ENCODE results near the gene POR.

Gene POR

GRCh38 chr7:75916259-75916658 is 1.3 kb downstream of the POR start:
- DNase-seq (ENCODE audit: low read depth in 2 of 2), result no peak

- DNase-seq (ENCODE audit: low read depth in 2 of 2), result no peak
These were observed 2.0 kb downstream of the POR start for GRCh38 chr7:75916685-75917634.

- DNase-seq (ENCODE audit: low read depth in 2 of 2), result peak; percentile 10 to 26
These were observed 5.6 kb downstream of the POR start for GRCh38 chr7:75920431-75921161.

GRCh38 chr7:75921479-75921878 is 6.5 kb downstream of the POR start:
- no peak for DNase-seq (ENCODE audit: low read depth in 2 of 2)

GRCh38 chr7:75922966-75923603 is 8.1 kb downstream of the POR start:
- no peak for DNase-seq (ENCODE audit: low read depth in 2 of 2)

- no peak for DNase-seq (ENCODE audit: low read depth in 2 of 2)
These were observed 9.3 kb downstream of the POR start for GRCh38 chr7:75924256-75924655.

GRCh38 chr7:75924889-75925288 is 9.9 kb downstream of the POR start:
- DNase-seq (ENCODE audit: low read depth in 2 of 2), result no peak

GRCh38 chr7:75925717-75926435 is 10.9 kb downstream of the POR start:
- DNase-seq (ENCODE audit: low read depth in 2 of 2), result no peak

GRCh38 chr7:75928568-75928914 is 13.6 kb downstream of the POR start:
- no peak for DNase-seq (ENCODE audit: low read depth in 2 of 2)

- no peak for DNase-seq (ENCODE audit: low read depth in 2 of 2)
These were observed 16.7 kb downstream of the POR start for GRCh38 chr7:75931680-75932079.

- no peak for DNase-seq (ENCODE audit: low read depth in 2 of 2)
These were observed 23.2 kb downstream of the POR start for GRCh38 chr7:75937958-75938786.

- DNase-seq (ENCODE audit: low read depth in 2 of 2), result no peak
These were observed 24.0 kb downstream of the POR start for GRCh38 chr7:75938921-75939320.

GRCh38 chr7:75943864-75944263 is 28.9 kb downstream of the POR start:
- no peak for DNase-seq (ENCODE audit: low read depth in 2 of 2)

GRCh38 chr7:75944507-75944906 is 29.6 kb downstream of the POR start:
- DNase-seq (ENCODE audit: low read depth in 2 of 2), result no peak

GRCh38 chr7:75945297-75946168 is 30.6 kb downstream of the POR start:
- DNase-seq (ENCODE audit: low read depth in 2 of 2), result no peak

- DNase-seq (ENCODE audit: low read depth in 2 of 2), result no peak
These were observed 31.4 kb downstream of the POR start for GRCh38 chr7:75946207-75946855.

GRCh38 chr7:75948179-75948578 is 33.2 kb downstream of the POR start:
- DNase-seq (ENCODE audit: low read depth in 2 of 2), result no peak

GRCh38 chr7:75950111-75950681 is 35.2 kb downstream of the POR start:
- no peak for DNase-seq (ENCODE audit: low read depth in 2 of 2)

- DNase-seq (ENCODE audit: low read depth in 2 of 2), result no peak
These were observed 36.6 kb downstream of the POR start for GRCh38 chr7:75951506-75951905.

All from stimulated activated CD4-positive, alpha-beta T cell treated with anti-CD3 and anti-CD28 coated beads, Interleukin-12 subunit alpha, Interleukin-12 subunit beta, amount 100 ng/mL, for 24 hours (primary cell).